ENCODE results near the gene ZNF614. TPM values are rescaled to one million over a fixed set of nuclear protein-coding genes. Genes with fewer than 3 reads are reported as not detected.

The ZNF614 gene
- total RNA-seq (2022; extraction: Qiagen RNA extraction) = 2.5 to 3.1 TPM (median 3.0 TPM) in 5 replicates

DNA sequence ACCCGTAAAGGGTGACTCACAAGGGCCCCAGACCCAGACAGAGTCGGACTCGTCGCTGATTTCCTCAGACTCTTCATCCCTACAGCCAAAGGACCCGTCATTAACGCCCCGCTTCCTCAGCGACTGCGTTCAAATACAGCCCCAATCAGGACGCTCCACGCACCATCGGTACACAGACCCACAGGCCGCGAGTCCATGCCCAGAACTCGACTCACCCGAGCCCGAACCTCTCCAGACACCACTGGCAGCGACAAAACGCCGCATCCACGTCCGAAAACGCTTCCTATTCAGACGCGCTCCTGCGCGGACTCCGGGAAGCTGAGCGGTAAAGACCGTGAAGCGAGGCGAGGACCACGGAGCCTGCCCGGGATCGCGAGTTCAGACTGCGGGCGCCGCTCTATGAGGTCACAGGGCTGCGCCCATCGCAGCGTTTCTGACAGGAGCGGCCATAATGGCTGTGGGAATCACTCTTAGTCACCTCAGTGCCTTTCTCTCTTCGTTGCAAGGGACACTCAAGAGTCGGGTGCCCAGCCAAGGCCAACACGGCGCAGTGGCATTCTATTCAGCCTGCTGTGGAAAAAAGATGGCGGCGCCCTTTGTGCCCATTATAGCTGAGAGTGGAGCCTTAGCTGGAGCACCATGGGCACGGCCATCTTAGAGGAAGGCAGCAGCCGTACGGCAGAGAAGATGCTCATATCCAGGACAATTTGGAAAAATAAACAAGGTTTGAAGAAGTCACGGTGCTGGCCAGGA, at the start of gene ZNF614:
ZNF614 (minus strand) TSS at position 353 of the 753 bp plus-strand sequence. CDS start 2,634 bp downstream, outside the sequence.

GRCh38 chr19:52048555-52049501, 20.6 kb upstream of the ZNF614 start, which contains the start of gene ZNF432:
TSS of gene ZNF432 (minus strand) at chr19:52048838. CDS start at chr19:52046868, 1,970 bp downstream.

DNA sequence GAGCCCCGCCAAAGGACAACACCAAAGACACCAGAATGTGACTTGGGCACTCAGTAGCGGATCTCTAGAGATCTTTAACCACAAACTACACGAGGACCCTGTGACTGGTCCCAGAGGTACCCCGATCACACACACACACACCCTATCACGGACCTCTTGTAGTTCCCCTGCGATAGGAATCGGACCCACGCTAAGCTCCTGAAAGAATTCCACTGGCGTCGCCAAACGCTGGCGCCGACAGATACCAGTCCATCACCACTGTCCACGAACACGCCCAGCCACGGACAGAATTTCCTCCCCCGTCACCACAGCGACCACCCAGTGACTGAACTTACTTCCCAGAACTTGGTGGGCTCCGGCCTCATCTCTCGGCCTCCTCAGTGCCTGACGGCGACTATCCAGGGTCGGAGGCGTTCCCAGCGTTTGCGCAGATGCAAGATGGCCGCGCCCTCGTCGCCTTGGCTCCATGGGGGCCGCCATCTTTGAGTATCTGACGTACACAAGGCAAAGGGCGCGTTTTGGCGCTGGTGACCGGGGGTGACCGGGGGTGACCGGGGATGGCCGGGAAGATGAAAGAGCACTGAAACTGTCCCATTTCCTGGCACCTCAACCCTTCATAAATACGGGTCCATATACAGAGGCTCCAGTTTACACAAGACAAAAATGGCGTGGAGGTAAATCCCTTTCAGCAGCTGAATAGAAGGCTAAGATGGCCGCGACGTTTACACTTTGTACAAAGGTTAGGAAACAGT, 20.2 kb downstream of the ZNF614 start, which contains the start of gene ZNF615:
ZNF615 (minus strand) TSS at position 406 of the 752 bp plus-strand sequence. CDS start 4,500 bp downstream, outside the sequence.

DNA sequence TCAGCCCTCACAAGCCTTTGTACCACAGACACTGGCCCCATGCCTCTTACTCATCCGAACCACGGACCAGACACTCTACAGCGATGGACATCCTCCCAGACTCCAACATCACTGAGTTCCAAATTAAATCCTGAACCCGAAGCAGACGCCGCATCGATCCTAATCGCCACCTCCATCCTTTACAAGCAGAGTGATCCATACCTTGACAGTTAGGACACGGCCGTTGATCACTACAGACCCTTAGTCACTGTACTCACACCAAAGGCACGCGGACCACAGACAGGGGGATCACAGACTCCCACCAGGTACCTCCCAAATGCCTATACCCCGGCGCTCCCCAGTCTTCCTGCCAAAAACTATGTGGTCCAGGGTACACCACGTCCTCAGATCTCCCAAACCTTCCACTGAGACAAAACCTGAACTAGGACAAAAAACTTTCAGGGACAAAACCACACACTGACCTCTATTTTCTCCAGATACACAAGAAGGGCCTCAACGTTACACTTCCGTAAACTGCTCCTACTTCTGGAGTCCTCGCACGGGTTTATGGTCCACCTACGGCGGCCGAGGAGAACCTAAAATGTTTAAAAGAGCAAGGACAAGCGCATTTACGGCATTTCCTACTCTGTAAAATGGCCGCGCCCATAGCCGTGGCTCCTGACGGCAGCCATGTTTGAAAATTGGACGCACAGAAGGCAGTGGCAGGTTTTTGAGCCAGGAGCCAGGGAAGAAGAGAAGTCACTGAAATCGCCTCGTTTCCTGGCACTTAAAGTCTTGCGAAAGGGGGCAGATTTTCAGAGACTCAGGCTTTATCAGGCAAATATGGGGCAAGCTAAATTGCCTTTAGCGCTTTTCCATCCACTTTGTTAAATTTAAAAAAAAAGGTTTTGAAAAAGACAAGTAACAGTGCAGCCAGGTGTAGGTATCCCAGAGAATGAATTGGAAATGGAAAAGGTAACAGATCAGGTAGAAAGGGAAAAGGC, 41.6 kb downstream of the ZNF614 start, which contains the start of gene ZNF350:
ZNF350 (minus strand) TSS at position 532 of the 983 bp plus-strand sequence. CDS start 12,480 bp downstream, outside the sequence.

Other genes starting within 250 kb of the ZNF614 start
- not detected in 5 replicates for gene FPR3, start 233.2 kb downstream of the ZNF614 start, total RNA-seq (2022; extraction: Qiagen RNA extraction)
- 0.06 TPM in 1 of 5 replicates, not detected in the others for gene ZNF577, start 140.4 kb downstream of the ZNF614 start, total RNA-seq (2022; extraction: Qiagen RNA extraction)
- 0.11 to 0.31 TPM (median 0.12 TPM) in 5 replicates for gene ZNF649, start 123.4 kb downstream of the ZNF614 start, total RNA-seq (2022; extraction: Qiagen RNA extraction)
- 0.97 to 1.8 TPM (median 1.0 TPM) in 5 replicates for gene ZNF613, start 100.9 kb downstream of the ZNF614 start, total RNA-seq (2022; extraction: Qiagen RNA extraction)
- gene ZNF350, start 41.5 kb downstream of the ZNF614 start, total RNA-seq (2022; extraction: Qiagen RNA extraction) = 3.6 to 6.2 TPM (median 4.2 TPM) in 5 replicates
- 2.8 to 4.8 TPM (median 3.5 TPM) in 5 replicates for gene ZNF615, start 20.2 kb downstream of the ZNF614 start, total RNA-seq (2022; extraction: Qiagen RNA extraction)
- gene ZNF432, start 20.5 kb upstream of the ZNF614 start, total RNA-seq (2022; extraction: Qiagen RNA extraction) = 1.4 to 2.2 TPM (median 1.9 TPM) in 5 replicates
- gene ZNF841, start 67.4 kb upstream of the ZNF614 start, total RNA-seq (2022; extraction: Qiagen RNA extraction) = 2.0 to 2.6 TPM (median 2.4 TPM) in 5 replicates
- gene ZNF616, start 111.6 kb upstream of the ZNF614 start, total RNA-seq (2022; extraction: Qiagen RNA extraction) = 0.55 to 1.1 TPM (median 0.66 TPM) in 5 replicates
- 0.41 to 1.6 TPM (median 0.61 TPM) in 5 replicates for gene ZNF836, start 143.2 kb upstream of the ZNF614 start, total RNA-seq (2022; extraction: Qiagen RNA extraction)
- gene PPP2R1A, start 161.7 kb upstream of the ZNF614 start, total RNA-seq (2022; extraction: Qiagen RNA extraction) = 207 to 312 TPM (median 302 TPM) in 5 replicates
- gene ZNF766, start 241.2 kb upstream of the ZNF614 start, total RNA-seq (2022; extraction: Qiagen RNA extraction) = 7.5 to 11.5 TPM (median 9.5 TPM) in 5 replicates